ENCODE measurements around the gene STEAP3.

GRCh38 chr2:119306196-119306590, 82.6 kb downstream of the STEAP3 start:
- TF ChIP-seq ZNF274 (IDR thresholded peaks at IDR 0.05; ENCODE audit: low read depth, low read length) (no peak), YY1 (IDR thresholded peaks at IDR 0.05; ENCODE audit: insufficient read depth, insufficient read length) (no peak), SUZ12 (IDR thresholded peaks at IDR 0.05; ENCODE audit: extremely low read depth, insufficient read depth, insufficient read length) (no peak)

Measured in NT2/D1 (cell line).